M059J (cell line): ENCODE data around the gene UBC. TPM values are rescaled to one million over a fixed set of nuclear protein-coding genes. Genes with fewer than 3 reads are reported as not detected.
A peak's percentile ranks its signal among the peaks of the same experiment; 100 is the strongest.

Experiments
- DNase-seq: peaks from one replicate; pipeline ENCODE4 v3.0.0-alpha.2; 2012; ENCODE audit warnings: low read depth
- total RNA-seq: library from RNA; depleted of rRNA; stranded (reverse); fragments of >200 nt; shearing (Covaris generic); gene quantifications from 2 replicates; pipeline ENCODE4 v1.2.3, GENCODE V29; 2014; rRNA removed

Gene UBC
- total RNA-seq, result 1,164 and 1,374 TPM in 2 replicates

DNA sequence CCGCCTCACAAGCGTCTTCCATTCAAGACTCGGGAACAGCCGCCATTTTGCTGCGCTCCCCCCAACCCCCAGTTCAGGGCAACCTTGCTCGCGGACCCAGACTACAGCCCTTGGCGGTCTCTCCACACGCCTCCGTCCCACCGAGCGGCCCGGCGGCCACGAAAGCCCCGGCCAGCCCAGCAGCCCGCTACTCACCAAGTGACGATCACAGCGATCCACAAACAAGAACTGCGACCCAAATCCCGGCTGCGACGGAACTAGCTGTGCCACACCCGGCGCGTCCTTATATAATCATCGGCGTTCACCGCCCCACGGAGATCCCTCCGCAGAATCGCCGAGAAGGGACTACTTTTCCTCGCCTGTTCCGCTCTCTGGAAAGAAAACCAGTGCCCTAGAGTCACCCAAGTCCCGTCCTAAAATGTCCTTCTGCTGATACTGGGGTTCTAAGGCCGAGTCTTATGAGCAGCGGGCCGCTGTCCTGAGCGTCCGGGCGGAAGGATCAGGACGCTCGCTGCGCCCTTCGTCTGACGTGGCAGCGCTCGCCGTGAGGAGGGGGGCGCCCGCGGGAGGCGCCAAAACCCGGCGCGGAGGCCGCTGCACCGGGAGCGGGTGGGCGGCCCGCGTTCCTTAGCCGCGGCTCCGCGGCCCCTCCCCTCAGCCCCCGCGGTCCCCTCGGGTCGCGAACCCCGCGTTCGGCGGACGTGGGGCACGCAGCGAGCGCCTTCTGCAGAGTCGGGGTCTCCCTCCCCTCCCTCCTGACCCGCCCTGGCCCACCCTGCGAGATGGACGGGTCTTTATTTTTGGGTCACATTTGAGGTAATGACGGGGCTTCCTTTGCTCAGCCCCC, at the start of gene UBC:
Gene UBC, minus strand, starts transcription at position 259 of the 847 bp plus-strand sequence. CDS start 879 bp downstream, outside the sequence.
- peak; percentile 80 for DNase-seq

DNA sequence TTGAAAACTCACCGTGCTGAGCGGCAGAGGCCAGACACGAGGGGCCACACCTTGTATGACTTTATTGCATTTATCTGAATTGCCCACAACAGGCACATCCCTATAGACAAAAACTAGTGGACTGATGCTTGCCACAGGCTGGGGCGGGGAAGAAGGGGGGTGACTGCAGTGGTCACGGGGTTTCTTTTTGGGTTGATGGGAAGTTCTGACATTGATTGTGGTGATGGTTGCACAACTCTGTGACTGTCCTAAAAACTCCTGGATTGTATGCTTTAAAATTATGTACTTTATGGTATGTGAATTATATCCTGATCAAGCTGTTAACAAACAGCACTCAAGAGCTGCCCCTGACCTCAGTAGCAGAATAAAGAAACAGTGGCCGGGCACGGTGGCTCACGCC, 48.8 kb upstream of the UBC start:
- DNase-seq, result no peak

DNA sequence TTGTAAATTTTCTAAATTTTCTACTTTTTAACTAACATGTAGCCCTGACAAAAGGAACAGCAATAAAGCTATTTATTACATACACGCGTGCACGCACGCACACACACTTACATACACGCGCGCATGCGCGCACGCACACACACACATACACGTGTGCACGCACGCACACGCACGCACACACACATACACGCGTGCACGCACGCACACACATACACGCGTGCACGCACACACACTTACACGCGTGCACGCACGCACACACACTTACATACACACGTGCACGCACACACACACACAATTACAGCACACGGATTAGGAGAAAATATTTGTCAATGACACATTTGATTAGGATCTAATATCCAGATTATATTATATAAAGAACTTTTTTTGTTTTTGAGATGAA, 46.6 kb upstream of the UBC start:
- DNase-seq, result no peak

DNA sequence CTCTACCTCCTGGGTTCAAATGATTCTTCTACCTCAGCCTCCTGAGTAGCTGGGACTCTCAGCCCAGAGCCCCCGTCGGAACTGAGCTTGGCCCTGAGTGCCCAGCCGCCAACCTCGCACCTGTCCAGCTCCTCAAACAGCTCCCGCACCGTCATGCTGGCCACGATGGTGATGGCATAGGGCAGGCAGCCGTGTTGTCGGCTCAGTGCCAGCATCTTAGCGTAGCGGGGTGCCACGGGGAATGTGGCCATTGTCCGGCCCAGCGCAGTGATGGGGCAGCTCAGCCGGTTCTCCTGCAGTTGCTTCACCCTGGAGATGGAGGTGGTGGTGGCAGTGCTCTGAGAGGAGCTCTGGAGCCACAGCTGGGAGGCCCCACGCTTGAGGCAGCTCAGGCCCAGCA, 42.1 kb upstream of the UBC start:
- DNase-seq, result no peak

DNA sequence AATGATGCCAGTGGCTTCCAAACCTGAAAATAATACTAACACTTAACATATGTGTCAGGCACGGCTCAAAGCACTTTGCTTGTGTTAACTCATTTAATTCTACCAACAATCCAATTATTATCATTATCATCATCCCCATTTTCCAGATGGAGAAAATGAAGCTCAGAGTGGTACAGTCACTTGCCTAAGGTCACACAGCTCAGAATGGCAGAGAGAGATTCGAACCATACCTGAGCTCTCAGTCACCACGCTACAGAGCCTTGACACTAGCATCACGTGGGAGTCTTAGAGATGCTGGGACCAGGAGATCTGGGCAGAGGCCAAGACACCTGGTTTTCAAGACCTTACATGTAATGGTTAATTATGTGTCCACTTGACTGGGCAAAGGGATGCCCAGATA, 40.3 kb upstream of the UBC start:
- DNase-seq, result no peak

DNA sequence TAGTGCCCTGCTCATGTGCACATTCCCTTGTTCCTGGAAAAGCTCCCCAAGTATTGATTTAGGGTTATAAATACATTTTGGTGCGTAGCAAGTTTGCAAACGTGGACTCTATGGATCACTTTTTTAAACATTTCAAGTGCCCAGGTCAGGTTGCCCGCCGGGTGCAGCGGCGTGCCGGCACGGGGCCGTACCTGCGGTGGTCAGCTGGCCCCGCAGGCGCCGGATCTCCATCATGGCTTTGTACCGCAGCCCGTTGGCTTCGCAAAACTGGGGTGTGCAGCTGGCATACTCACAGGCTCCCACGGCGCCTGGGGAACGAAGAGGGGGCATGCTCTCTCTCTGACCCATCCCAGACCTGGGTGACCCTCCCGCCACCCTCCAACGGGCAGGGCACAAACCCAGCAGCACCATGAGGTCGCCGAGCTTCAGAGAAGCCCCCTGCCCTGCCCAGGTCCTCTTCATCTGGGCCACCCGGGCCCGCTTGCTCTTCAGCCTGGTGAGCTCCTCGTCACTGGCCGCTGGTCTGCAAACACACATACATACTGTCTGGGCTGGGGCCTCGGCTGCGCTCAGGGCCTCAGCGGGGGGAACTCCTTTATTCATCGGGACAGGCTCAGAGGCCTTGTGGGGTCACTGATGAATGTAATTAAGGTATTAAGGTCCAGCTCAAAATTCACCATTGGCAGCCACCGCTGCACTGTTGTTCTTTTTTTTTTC, 39.4 kb upstream of the UBC start:
- DNase-seq, result no peak

DNA sequence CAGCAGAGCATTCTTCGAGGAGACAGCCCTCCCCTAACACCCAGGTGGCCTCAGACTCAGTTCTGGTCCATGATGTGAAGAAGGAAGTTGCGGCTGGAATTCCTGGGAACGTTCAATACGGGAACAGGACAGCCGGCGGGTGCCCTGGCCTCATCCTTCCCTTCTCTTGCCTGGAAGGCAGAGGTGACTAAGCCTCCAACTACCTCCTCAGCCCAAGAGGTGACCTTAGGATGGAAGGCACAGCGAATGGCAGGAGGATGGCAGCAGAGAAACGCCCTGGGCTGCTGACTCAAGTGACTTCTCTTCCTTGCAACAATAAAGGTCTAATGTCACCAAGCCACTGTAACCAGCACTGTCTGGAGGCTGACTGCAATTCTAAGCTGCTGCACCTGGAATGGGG, 38.4 kb upstream of the UBC start:
- DNase-seq, result peak; percentile 84

DNA sequence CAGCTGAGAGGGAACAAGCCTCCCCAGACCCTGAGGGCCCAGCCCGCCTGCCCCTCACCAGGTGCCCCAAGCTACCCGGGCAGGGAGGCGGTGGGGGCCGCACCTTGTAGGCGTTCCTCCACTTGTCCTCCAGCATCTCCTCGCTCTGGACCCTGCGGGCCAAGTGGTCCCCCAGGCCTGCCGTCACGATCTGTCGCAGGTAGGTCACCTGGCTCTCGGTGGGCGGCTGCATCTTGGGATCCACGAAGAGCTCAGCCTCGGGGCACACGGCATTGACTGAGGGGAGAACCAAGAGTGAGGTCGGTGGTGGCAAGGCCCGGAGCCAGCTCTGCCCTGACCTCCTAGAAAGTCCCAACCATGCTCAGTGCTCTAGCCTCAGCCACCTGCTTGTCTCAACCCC, 37.8 kb upstream of the UBC start:
- no peak for DNase-seq

DNA sequence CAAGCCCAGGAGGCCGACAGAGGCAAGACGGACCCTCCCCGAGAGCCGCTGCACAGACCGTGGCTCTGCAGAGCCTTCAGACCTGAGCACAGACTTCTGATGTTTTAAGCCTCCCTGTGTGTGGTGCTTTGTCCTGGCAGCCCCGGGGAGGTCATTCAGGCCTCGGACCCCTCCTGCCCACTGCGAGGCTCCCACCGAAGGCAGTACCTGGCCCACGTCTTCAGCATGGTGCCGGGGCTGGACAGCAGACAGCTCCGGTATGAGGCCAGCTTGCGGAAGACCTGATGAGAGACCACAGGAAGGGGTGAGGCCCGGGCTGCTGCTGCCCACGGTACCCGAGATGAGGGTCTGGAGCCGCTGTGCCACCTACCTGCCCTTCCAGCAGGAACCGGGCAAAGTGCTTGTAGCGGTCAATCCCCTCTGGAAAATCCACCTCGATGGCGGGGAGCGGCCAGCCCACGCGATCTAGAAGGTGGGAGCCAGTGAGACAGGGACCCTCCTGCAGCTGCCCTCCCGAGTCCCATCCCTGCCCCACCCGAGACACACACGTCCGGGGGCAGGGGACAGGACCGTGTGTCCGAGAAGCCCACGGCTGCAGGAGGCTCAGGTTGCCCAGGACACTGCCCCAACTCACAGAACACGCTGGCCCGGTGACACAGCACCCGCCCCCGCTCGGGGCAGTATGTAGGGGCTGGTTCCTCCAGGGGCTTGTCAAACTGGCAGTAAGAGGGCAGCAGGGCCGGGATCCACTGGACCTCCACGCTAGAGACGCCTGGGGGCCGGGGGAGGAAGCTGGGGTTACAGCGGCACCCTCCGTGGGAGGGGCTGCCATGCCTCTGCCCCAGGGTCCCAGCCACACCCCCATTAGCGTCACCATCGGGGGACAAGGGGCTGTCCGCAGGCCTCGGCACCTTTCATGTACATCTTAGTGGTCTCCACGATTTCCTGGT, 35.6 kb upstream of the UBC start:
- no peak for DNase-seq

DNA sequence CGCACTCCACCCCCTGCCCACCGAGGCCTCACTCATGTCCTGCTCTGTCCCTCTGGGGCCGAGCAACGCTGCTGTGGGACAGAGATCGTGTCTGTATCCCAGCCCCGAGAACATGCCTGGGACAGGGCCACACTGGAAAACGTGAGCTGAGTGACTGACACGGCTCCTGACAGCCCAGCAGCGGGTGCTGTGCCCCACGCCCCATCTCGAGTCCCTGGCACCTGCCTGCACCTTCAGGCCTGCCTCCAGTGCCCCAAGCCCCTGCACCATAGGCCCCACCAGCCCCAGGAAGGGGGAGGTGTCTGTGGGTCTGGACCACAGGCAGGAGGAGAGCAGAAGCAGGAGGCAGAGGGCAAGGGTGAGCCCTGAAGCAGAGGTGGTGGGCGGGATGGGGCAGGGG, 34.6 kb upstream of the UBC start:
- no peak for DNase-seq

DNA sequence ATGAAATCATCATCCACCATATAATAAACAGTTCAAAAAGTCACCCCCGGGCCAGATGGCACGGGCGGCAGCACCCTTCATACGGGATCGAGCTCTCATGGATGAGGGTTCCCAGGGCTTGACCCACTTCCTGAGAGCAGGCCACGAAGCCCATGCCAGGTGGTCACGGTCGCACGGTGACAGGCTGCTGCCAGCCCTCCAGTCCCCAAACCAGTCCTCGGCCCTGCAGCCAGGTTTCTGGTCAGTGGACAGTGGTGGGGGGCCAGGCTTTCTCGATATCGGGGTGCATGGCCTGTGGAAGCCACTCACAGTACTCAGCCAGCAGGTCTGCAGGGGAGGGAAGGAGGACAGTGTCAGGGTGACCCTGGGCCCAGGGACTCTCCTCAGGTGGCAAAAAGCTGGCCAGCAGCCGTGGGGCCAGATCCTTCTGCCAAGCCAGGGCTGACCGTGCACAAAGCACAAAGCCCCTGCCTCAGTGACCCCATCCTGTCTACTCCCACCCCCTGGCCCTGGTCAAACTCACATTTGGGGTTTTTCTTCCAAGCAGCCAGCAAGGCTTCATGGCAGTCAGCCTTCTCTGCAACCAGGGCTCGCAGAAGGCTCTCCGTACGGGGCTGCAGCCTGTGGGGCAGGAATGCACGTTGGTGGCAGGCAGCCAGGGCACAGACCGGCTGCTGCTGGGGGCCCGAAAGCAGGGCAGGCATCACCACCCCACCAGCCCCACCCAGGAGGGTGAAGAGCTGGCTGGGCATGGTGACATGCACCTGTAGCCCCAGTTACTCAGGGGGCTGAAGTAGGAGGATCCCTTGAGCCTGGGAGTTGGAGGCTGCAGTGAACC, 33.3 kb upstream of the UBC start:
- no peak for DNase-seq

DNA sequence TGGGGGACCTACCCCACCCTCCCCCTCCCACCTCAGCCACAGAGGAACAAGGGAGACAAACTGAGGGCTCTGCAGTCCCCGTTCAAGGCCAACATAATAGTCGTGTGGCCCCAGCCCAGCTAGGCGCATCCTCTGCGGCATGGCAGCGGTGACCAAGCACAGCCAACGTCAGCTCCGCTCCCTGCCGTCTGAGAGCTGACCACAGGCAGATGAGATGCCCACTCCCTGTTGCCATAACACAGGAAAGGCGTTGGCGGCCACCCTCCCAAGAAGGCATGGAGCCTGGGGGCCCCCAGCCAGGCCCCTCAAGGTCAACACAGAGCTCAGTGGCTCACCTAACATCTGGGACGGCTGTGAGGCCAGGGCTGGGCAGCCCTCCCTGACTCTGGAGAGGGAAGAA, 32.6 kb upstream of the UBC start:
- DNase-seq, result no peak

DNA sequence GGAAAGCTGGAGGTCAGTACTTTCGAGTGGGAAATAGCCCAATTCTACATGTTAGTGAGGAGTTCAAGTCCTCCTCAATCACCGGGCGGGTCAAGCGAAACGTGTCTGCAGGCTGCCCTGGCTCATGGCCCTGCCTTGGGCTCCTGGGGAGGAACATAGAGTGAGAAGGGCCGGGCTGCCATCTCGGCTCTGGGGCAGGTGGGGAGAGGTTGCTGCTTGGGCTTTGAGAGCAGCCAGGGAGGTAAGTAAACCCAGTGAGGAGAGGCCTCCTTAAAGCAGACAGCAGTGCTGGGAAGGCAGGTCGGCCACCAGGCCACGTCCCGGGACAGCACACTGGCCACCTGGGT, 32.0 kb upstream of the UBC start:
- no peak for DNase-seq

DNA sequence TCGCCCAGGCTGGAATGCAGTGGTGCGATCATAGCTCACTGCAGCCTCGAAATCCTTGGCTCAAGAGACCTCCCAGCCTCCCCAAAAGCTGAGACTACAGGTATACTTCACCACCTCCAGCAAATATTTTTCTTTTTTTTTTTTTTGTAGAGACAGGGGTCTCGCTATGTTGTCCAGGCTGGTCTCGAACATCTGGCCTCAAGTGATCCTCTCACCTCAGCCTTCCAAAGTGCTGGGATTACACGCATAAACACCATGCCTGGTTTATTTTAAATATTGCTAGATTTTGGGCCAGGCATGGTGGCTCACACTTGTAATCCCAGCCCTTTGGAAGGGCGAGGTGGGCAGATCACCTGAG, 26.7 kb upstream of the UBC start:
- no peak for DNase-seq

DNA sequence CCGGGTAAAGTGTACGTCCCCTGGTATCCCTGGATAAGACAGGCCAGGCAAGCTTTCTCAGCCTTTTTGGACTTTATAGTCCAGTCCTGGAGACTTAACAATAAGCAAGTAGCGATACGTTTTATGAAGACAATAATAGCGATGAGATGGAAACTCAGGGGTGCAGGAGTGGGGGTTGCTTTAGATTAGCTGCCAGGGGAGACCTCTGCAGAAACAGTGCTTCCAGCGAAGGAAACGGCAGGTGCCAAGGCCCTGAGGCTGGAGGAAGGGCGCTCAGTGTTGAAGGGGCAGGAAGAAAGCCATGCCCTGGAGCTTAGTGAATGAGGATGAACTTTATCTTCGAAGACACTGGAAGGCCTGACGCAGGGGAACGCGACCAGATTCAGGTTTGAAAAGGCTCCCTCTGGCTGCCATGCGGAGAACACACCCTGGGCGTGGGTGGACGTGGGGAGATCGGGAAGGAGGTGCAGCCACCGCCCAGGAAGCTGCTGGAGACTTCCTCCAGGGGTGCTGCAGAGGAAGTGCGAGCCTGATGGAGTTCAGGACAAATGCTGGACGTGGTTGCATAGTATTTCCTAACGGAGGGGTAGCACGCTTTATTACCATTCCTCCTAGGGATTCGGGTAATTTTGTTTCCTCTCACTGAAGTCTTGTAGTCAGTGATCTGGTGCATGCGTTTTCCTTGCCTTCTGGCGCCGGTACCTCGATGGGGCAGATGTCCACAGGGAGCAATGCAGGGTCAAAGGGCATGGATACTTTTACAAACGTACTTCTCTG, 26.1 kb upstream of the UBC start:
- DNase-seq, result peak; percentile 89

DNA sequence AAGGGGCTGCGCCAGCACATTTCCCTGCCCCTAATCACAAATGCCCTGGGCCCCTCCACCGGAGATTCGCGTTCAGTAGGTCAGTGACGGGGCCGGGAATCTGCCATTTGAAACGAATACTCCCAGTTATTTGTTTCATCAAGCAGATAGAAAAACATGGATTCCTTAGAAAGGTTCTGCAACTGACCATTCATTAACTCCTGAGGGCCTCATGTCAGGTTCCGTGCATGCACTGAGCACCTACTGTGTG, 25.6 kb upstream of the UBC start:
- no peak for DNase-seq

DNA sequence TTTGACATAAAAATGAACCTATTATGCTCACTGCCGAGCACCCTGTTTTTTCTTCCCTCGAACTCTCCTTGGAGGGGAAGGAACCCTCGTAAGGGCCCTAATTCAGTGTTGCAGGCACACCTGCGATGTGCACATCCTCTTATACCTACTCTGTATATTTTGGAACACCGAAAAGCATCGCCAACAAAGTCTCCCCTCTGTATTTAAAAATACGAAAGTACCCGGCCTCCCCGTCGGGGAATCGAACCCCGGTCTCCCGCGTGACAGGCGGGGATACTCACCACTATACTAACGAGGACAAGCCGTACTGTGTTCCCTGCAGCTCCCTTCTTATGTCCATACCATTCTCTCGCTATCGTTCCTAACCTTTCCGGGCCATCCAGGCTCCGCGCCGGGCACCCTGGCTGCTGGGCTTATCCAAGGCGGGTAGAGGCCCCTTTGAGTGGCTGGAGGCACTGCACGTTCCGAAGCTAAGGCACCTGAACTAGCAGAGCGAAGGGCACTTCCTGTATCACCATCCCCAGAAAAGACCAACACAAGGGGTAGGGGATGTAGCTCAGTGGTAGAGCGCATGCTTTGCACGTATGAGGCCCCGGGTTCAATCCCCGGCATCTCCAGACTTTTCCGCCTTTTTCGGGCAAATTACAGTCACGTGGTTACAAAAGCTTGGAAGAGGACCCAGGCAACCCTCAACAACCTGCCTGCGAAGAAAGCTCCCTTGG, 25.1 kb upstream of the UBC start:
- peak; percentile 93 for DNase-seq

DNA sequence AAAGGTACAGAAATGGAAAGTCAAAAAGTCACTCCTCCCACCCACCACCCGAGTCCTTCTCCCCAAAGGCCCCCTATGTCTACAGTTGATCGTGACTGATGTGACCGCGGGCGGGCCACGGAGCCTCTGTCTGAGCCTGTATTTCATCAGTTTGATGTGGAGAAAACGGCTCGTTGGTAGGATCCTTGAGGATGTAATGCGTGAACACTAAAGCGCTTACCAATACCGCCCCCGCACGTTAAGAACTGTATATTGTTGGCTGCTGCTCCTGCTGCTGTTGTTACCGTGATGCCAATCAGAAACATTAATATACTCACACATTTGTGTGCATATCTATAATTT, 24.6 kb upstream of the UBC start:
- peak; percentile 84 for DNase-seq

DNA sequence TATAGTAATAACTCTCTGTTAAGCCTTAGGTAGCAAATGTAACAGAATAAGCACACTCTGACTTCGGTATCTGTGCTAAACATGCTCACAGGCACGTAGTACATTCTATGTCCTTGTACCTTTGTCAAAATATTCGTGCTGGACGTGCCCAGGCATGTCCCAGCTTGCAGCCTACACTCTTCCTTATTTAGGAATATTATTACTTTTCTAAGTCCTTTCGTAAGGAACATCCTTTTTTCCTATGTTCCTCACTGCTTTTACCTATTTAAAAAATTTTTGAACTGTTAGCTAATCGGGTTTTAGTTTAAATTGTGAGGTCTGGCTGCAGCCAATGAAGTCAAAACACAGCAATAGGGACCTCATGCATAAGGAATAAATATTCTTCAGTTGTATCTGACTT, 24.1 kb upstream of the UBC start:
- peak; percentile 60 for DNase-seq

DNA sequence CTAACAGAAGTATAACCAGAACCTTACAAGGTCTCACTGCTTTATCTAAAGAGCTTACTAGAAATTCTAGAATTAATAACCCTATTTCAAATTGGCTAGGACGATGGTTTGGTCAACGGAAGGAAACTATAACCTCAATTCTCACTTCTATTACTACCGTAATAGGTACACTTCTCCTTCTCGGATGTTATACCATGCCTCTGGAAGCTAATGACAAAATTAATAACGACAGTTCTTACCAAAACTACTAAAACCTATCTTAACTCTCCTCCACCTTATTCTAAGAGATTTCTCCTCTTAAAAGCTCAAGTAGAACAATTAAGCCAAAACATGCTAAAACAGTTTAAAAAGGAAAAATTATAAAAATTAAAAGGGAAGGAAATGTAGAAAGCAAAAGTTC, 23.7 kb upstream of the UBC start:
- no peak for DNase-seq
